Breast epithelium (tissue), 4 donors: ENCODE measurements around the gene SOWAHD. TPM values are rescaled to one million over a fixed set of nuclear protein-coding genes. Genes with fewer than 3 reads are reported as not detected.

Source experiments
- DNase-seq, 2 donors: peaks; one replicate each; pipeline ENCODE4 v3.0.0-alpha.2; 2019; ENCODE audit warnings: low spot score in 2 of 2
- H3K27ac ChIP-seq, 2 donors: fragments of 200-600 bp; sonication (generic) in 1 of 2; one replicate each; pipeline ENCODE4 v1.5.1; 2016 to 2019; ENCODE audit warnings: mild to moderate bottlenecking in 1 of 2
- H3K27me3 ChIP-seq, 2 donors: fragments of 200-600 bp; sonication (generic) in 1 of 2; one replicate each; pipeline versions ENCODE4 v1.5.1 to v1.6.0; 2017 to 2019; ENCODE audit warnings: control low read depth in 1 of 2, mild to moderate bottlenecking in 1 of 2
- H3K36me3 ChIP-seq: fragments of 200-600 bp; one replicate; pipeline ENCODE4 v1.5.1; 2019
- H3K4me1 ChIP-seq, 2 donors: fragments of 200-600 bp; sonication (generic); one replicate each; pipeline ENCODE4 v1.5.1; 2016 to 2019; ENCODE audit warnings: control low read depth in 1 of 2
- H3K4me3 ChIP-seq, 3 donors: fragments of 200-600 bp; sonication (generic); 1 replicate in 2 of 3; 2 replicates in 1 of 3; pipeline ENCODE4 v1.5.1; 2016 to 2019; ENCODE audit warnings: mild to moderate bottlenecking in 3 of 3, moderate library complexity in 2 of 3
- H3K9me3 ChIP-seq, 2 donors: fragments of 200-600 bp; sonication (generic) in 1 of 2; one replicate each; pipeline ENCODE4 v1.5.1; 2016 to 2019; ENCODE audit warnings: control low read depth in 1 of 2
- POLR2A ChIP-seq: fragments of 450-650 bp; IDR thresholded peaks from one replicate; pipeline ENCODE4 v1.6.1; 2016; ENCODE audit warnings: antibody characterized with exemption, mild to moderate bottlenecking, moderate library complexity
- POLR2AphosphoS5 ChIP-seq, 3 donors: sonication (generic); formaldehyde crosslinking; IDR thresholded peaks; one replicate each; pipeline ENCODE4 v1.6.1; 2017; ENCODE audit warnings: antibody characterized with exemption in 3 of 3
- intact Hi-C: fragments of 100-400 bp; cut with DNase I; formaldehyde crosslinking; loops from one replicate; pipeline ENCODE4 v1.15.1; 2023; ENCODE audit warnings: low total_unique reads
- total RNA-seq, 3 donors: library from RNA; depleted of rRNA; stranded (reverse); fragments of >200 nt; gene quantifications; one replicate each; pipeline ENCODE4 v1.1.0, GENCODE V29; 2016
- TF ChIP-seq, protein P1 (sequence below), 3 donors: fragments of 450-650 bp; IDR thresholded peaks; one replicate each; pipeline ENCODE4 v1.5.1; 2016 to 2017; ENCODE audit warnings: antibody characterized with exemption in 3 of 3, mild to moderate bottlenecking in 3 of 3, moderate library complexity in 3 of 3

The SOWAHD gene, protein sequence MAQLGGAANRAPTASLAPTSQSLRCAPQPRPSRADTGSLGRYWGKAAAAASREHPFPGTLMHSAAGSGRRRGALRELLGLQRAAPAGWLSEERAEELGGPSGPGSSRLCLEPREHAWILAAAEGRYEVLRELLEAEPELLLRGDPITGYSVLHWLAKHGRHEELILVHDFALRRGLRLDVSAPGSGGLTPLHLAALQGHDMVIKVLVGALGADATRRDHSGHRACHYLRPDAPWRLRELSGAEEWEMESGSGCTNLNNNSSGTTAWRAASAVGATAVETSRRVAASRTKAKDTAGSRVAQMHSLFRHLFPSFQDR
- total RNA-seq = 1 to 10 TPM in 1 of 3 donors, under 1 TPM in 1, not detected in 1; 0.33 to 1.9 TPM

DNA sequence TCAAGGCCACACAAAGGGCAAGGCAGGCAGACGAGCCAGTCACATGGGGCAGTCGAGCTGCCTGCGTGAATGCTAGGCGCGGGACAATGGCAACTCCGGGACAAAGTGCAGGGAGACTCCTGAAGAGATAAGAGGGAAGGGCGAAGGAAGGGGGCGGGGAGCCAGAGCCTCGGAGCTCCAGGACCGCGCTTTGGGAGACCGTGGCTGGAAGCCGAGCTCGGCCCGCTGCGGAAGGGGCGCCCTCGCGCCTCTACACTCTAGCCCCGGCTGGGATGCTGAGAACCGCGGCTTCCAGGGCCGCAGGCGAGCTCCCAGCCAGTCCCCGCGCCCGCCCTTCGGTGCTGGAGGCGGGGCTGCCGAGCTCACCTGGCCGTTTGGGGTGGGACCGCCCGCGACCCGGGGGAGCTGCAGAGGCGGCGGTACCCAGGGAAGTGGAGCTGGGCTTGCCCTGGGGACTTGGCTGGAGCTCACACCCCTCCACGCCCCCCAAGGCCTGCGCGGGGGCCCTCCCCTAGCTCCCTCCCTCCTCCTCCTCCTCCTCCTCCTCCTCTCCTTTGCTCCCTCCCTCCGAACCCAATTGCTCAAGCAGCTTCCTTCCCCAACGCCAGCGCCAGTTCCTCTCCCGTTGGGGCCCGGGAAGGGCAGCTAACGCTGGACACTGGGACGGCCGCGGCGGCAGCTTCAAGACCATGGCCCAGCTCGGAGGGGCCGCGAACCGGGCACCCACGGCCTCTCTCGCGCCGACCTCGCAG is at the start of gene SOWAHD:
Gene SOWAHD, plus strand, starts transcription at position 610 of the 752 bp plus-strand sequence. Its CDS starts 80 bp downstream, at position 690.
- peak within 1 kb of the TSS in 1 of 2 donors; percentile 33 for H3K27ac ChIP-seq
- TF ChIP-seq POLR2A (no peak), POLR2AphosphoS5 (IDR thresholded peaks at IDR 0.05) (no peak)
- TF ChIP-seq, protein P1, sequence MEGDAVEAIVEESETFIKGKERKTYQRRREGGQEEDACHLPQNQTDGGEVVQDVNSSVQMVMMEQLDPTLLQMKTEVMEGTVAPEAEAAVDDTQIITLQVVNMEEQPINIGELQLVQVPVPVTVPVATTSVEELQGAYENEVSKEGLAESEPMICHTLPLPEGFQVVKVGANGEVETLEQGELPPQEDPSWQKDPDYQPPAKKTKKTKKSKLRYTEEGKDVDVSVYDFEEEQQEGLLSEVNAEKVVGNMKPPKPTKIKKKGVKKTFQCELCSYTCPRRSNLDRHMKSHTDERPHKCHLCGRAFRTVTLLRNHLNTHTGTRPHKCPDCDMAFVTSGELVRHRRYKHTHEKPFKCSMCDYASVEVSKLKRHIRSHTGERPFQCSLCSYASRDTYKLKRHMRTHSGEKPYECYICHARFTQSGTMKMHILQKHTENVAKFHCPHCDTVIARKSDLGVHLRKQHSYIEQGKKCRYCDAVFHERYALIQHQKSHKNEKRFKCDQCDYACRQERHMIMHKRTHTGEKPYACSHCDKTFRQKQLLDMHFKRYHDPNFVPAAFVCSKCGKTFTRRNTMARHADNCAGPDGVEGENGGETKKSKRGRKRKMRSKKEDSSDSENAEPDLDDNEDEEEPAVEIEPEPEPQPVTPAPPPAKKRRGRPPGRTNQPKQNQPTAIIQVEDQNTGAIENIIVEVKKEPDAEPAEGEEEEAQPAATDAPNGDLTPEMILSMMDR (IDR thresholded peaks at IDR 0.05) = no peak
- no peaks in the 10 kb centered on the region for H3K9me3 ChIP-seq
- DNase-seq = no peak
- no peaks in the 10 kb centered on the region for H3K4me1 ChIP-seq
- H3K4me3 ChIP-seq = peak within 1 kb of the TSS; percentile 43 to 65 (median 56)
- intact Hi-C loops = no loop called here
- H3K27me3 ChIP-seq = peaks cover 0 to 17% of the 10 kb centered on the region in 2 donors
- H3K36me3 ChIP-seq = no peaks in the 10 kb centered on the region

- no peak for TF ChIP-seq POLR2A
- TF ChIP-seq, protein P1 (IDR thresholded peaks at IDR 0.05) = no peak
- no peak for TF ChIP-seq POLR2AphosphoS5 (IDR thresholded peaks at IDR 0.05)
- Histone ChIP-seq H3K9me3 (no peaks in the 10 kb centered on the region), H3K4me3 (no peak overlapping the region), H3K27me3 (no peaks in the 10 kb centered on the region), H3K36me3 (no peaks in the 10 kb centered on the region), H3K27ac (no peak overlapping the region), H3K4me1 (no peaks in the 10 kb centered on the region)
- intact Hi-C loops = no loop called here
- no peak for DNase-seq
Observed at GRCh38 chrX:119708936-119709335, 49.5 kb upstream of the SOWAHD start.

DNA sequence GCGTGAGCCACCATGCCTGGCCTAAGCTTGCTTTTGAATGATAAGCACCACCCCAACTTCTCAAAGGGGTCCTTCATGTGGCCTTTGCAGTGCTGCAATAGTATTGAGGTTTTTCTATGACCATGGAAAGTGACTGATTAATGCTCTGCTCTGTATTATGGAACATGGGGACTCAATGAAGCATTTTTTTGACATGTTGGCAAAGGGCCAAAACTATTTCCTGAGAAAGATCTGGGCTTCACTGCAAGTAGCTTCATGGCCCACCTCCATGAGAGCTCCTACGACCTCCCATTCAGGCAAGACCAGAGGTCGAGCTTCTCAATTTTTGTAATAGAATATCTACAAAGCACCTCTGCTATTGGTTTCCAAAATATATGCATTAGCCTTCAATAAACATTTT is 48.8 kb upstream of the SOWAHD start:
- DNase-seq = no peak
- Histone ChIP-seq H3K27me3 (no peaks in the 10 kb centered on the region), H3K4me1 (no peaks in the 10 kb centered on the region), H3K36me3 (no peaks in the 10 kb centered on the region), H3K4me3 (no peak overlapping the region), H3K9me3 (no peaks in the 10 kb centered on the region), H3K27ac (no peak overlapping the region)
- TF ChIP-seq POLR2A (no peak), POLR2AphosphoS5 (IDR thresholded peaks at IDR 0.05) (no peak)
- TF ChIP-seq, protein P1 (IDR thresholded peaks at IDR 0.05) = no peak
- intact Hi-C loops = no loop called here

GRCh38 chrX:119721487-119721886 is 36.9 kb upstream of the SOWAHD start:
- Histone ChIP-seq H3K4me3 (no peak overlapping the region), H3K9me3 (no peaks in the 10 kb centered on the region), H3K27ac (no peak overlapping the region), H3K4me1 (no peaks in the 10 kb centered on the region), H3K36me3 (no peaks in the 10 kb centered on the region), H3K27me3 (no peaks in the 10 kb centered on the region)
- intact Hi-C loops = no loop called here
- no peak for DNase-seq
- TF ChIP-seq POLR2AphosphoS5 (IDR thresholded peaks at IDR 0.05) (no peak), POLR2A (no peak)
- TF ChIP-seq, protein P1 (IDR thresholded peaks at IDR 0.05) = no peak

DNA sequence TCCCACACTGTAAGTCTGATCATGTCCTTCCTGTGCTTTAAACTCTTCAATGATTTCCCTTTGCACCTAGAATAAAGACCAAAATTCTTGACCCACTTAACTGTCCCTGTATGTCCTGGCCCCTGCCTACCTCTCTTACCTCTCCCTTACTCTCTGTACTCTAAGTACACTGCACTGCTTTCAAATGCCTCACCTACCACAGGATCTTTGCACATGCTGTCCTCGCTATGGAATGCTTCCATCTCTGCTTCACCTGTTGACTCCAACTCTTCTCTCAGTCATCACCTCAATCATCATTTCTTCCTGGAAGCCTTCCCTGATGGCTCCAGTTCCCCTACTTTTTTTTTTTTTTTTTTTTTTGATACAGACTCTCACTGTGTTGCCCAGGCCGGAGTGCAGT is 36.5 kb upstream of the SOWAHD start:
- no peaks in the 10 kb centered on the region for H3K36me3 ChIP-seq
- H3K4me3 ChIP-seq = no peak overlapping the region
- DNase-seq = no peak
- no peaks in the 10 kb centered on the region for H3K9me3 ChIP-seq
- no peak overlapping the region for H3K27ac ChIP-seq
- H3K4me1 ChIP-seq = no peaks in the 10 kb centered on the region
- TF ChIP-seq POLR2AphosphoS5 (IDR thresholded peaks at IDR 0.05) (no peak), POLR2A (no peak)
- TF ChIP-seq, protein P1 (IDR thresholded peaks at IDR 0.05) = no peak
- H3K27me3 ChIP-seq = no peaks in the 10 kb centered on the region
- intact Hi-C loops = no loop called here
